HepG2 (cell line): Measurements from ENCODE around the gene TPSAB1. TPM values are rescaled to one million over a fixed set of nuclear protein-coding genes. Genes with fewer than 3 reads are reported as not detected.

ENCODE experiments used
- ATAC-seq: fragments of 200-7000 bp; cut with Tn5 transposase; 3 replicates; pipeline ENCODE4 v1.9.1; 2020; ENCODE audit warnings: mild to moderate bottlenecking, moderate library complexity
- BruUV-seq: library from RNA; stranded (reverse); fragments of 400-500 nt; replicated peaks from 2 replicates; lab custom pipeline; 2021; lab: Mats Ljungman, UMichigan
- CTCF ChIA-PET: fragments of 300-600 bp; formaldehyde crosslinking; extraction: SDS; loops from one replicate; lab custom pipeline; 2021; ENCODE audit warnings: low total read pairs, inconsistent platforms, low intra/inter-chr PET ratio; lab: Yijun Ruan, JAX
- POLR2A ChIA-PET: fragments of 350-600 bp; sonication (Branson Sonifier 250); formaldehyde crosslinking; loops from one replicate; lab custom pipeline; 2020; ENCODE audit warnings: antibody characterized with exemption, inconsistent platforms; lab: Yijun Ruan, JAX
- DNase-seq: peaks from one replicate; pipeline ENCODE4 v3.0.0-alpha.2; 2015; ENCODE audit warnings: low spot score
- FAIRE-seq: peaks from 3 replicates; lab custom pipeline; 2011; peaks lifted over from hg19 to GRCh38; lab: Jason Lieb, UNC
- H2AFZ ChIP-seq: one replicate; pipeline ENCODE4 v1.6.1; 2011; ENCODE audit warnings: low read length, inconsistent platforms
- H3K27ac ChIP-seq: fragments of 300-600 bp; 3 replicates; pipeline ENCODE4 v1.8.0; 2011; ENCODE audit warnings: mixed run types, mild to moderate bottlenecking, mixed read lengths, low read length, inconsistent platforms; ENCODE audit not compliant: insufficient read depth; ENCODE audit errors: extremely low read length
- H3K27me3 ChIP-seq, 2 experiments: fragments of 200-600 bp in 1 of 2; 2 replicates in 1 of 2; 3 replicates in 1 of 2; pipeline versions ENCODE4 v1.6.0 to v1.8.0; 2011; ENCODE audit warnings: low read length in 2 of 2, mild to moderate bottlenecking in 2 of 2, moderate library complexity in 2 of 2, inconsistent platforms in 1 of 2; ENCODE audit not compliant: insufficient read depth in 2 of 2, control insufficient read depth in 1 of 2
- H3K36me3 ChIP-seq, 2 experiments: fragments of 200-600 bp in 1 of 2; replicated peaks in 1 of 2; 2 replicates in 1 of 2; 3 replicates in 1 of 2; pipeline versions ENCODE4 v1.5.1 to v1.8.0; 2011; ENCODE audit warnings: low read length in 2 of 2, inconsistent platforms in 1 of 2; ENCODE audit not compliant: insufficient read depth in 2 of 2, control insufficient read depth in 1 of 2
- H3K4me1 ChIP-seq: 2 replicates; pipeline ENCODE4 v1.5.1; 2012; ENCODE audit warnings: low read length, inconsistent platforms; ENCODE audit not compliant: insufficient read depth
- H3K4me2 ChIP-seq: 2 replicates; pipeline ENCODE4 v1.6.0; 2011; ENCODE audit warnings: low read depth, low read length, inconsistent platforms
- H3K4me3 ChIP-seq, 3 experiments: fragments of 200-600 bp in 1 of 3; sonication (generic), shearing (Covaris generic) in 1 of 3; replicated peaks in 1 of 3; 2 replicates each; pipeline ENCODE4 v1.5.1; 2011 to 2016; ENCODE audit warnings: low read length in 3 of 3, inconsistent platforms in 2 of 3, low read depth in 2 of 3, mild to moderate bottlenecking in 2 of 3, control low read depth in 1 of 3, mixed read lengths in 1 of 3; ENCODE audit not compliant: insufficient read depth in 1 of 3
- H3K79me2 ChIP-seq: one replicate; pipeline ENCODE4 v1.6.1; 2011; ENCODE audit warnings: low read length, inconsistent platforms; ENCODE audit not compliant: insufficient read depth
- H3K9ac ChIP-seq: 2 replicates; pipeline ENCODE4 v1.6.0; 2011; ENCODE audit warnings: mild to moderate bottlenecking, low read depth, low read length, inconsistent platforms; ENCODE audit not compliant: insufficient read depth
- H3K9me3 ChIP-seq: 2 replicates; pipeline ENCODE4 v1.5.1; 2012; ENCODE audit warnings: mild to moderate bottlenecking, low read length
- H4K20me1 ChIP-seq: 2 replicates; pipeline ENCODE4 v1.6.0; 2011; ENCODE audit warnings: inconsistent platforms, mild to moderate bottlenecking, low read length, moderate library complexity; ENCODE audit not compliant: insufficient read depth
- EED ChIP-seq: sonication (generic); formaldehyde crosslinking; IDR thresholded peaks from 2 replicates; pipeline ENCODE4 v1.5.0; 2020; ENCODE audit warnings: mild to moderate bottlenecking, missing genetic modification reagents
- ESRRA ChIP-seq: sonication (generic); formaldehyde crosslinking; IDR thresholded peaks from 2 replicates; pipeline ENCODE4 v1.5.1; 2020; ENCODE audit warnings: mild to moderate bottlenecking, low read depth, missing genetic modification reagents
- MBNL3 ChIP-seq: fragments of 250-450 bp; sonication (Bioruptor Pico); conservative IDR thresholded peaks from 2 replicates; pipeline ENCODE4 v1.8.0; 2022; ENCODE audit warnings: mild to moderate bottlenecking, inconsistent platforms
- NR2C2 ChIP-seq: sonication (generic); formaldehyde crosslinking; IDR thresholded peaks from 2 replicates; pipeline ENCODE4 v1.4.0; 2020; ENCODE audit warnings: missing genetic modification reagents, mild to moderate bottlenecking, moderate library complexity, borderline replicate concordance
- RBAK ChIP-seq: sonication (generic); formaldehyde crosslinking; IDR thresholded peaks from 2 replicates; pipeline ENCODE4 v1.5.1; 2020; ENCODE audit warnings: mild to moderate bottlenecking, missing genetic modification reagents
- SUZ12 ChIP-seq: fragments of 150-350 bp; IDR thresholded peaks from 2 replicates; pipeline ENCODE4 v1.6.1; 2014; ENCODE audit warnings: low read depth, low read length
- TFAP4 ChIP-seq: sonication (generic); IDR thresholded peaks from 2 replicates; pipeline ENCODE4 v1.6.1; 2016; ENCODE audit warnings: low read depth, borderline replicate concordance
- TFDP1 ChIP-seq: IDR thresholded peaks from 2 replicates; pipeline ENCODE4 v1.6.1; 2016; ENCODE audit warnings: missing compliant biosample characterization, missing genetic modification reagents, borderline replicate concordance
- TP53 ChIP-seq: sonication (generic); formaldehyde crosslinking; conservative IDR thresholded peaks from 2 replicates; pipeline ENCODE4 v1.4.0; 2020; ENCODE audit warnings: missing genetic modification reagents
- ZBTB2 ChIP-seq: sonication (generic); formaldehyde crosslinking; IDR thresholded peaks from 2 replicates; pipeline ENCODE4 v1.8.0; 2022; ENCODE audit warnings: low read depth, missing genetic modification reagents
- ZKSCAN5 ChIP-seq: sonication (generic); formaldehyde crosslinking; IDR thresholded peaks from 2 replicates; pipeline ENCODE4 v1.5.1; 2020; ENCODE audit warnings: mild to moderate bottlenecking, missing genetic modification reagents
- ZNF12 ChIP-seq: sonication (generic); formaldehyde crosslinking; IDR thresholded peaks from 2 replicates; pipeline ENCODE4 v1.5.0; 2020; ENCODE audit warnings: missing genetic modification reagents
- ZNF207 ChIP-seq: fragments of 450-650 bp; IDR thresholded peaks from 2 replicates; pipeline ENCODE4 v1.6.1; 2016; ENCODE audit warnings: antibody characterized with exemption, borderline replicate concordance
- ZNF33B ChIP-seq: sonication (generic); formaldehyde crosslinking; IDR thresholded peaks from 2 replicates; pipeline ENCODE4 v1.5.1; 2020; ENCODE audit warnings: mild to moderate bottlenecking, missing genetic modification reagents
- ZNF343 ChIP-seq: sonication (generic); formaldehyde crosslinking; IDR thresholded peaks from 2 replicates; pipeline ENCODE4 v1.4.0; 2020; ENCODE audit warnings: mild to moderate bottlenecking, missing genetic modification reagents
- ZNF414 ChIP-seq: sonication (generic); formaldehyde crosslinking; IDR thresholded peaks from 2 replicates; pipeline ENCODE4 v1.5.0; 2020; ENCODE audit warnings: missing genetic modification reagents
- ZSCAN31 ChIP-seq: sonication (generic); formaldehyde crosslinking; IDR thresholded peaks from 2 replicates; pipeline ENCODE4 v1.5.0; 2020; ENCODE audit warnings: low read depth, mild to moderate bottlenecking, missing genetic modification reagents
- WGBS: methylation state at CpG from one replicate; pipeline ENCODE4 v1.1.6; 2017; ENCODE audit warnings: low lambda C conversion rate; 5-methylcytosine and 5-hydroxymethylcytosine counted together
- in situ Hi-C: cut with HindIII; loops from 2 replicates; pipeline ENCODE4 v1.10.0; 2017; ENCODE audit warnings: low pct_unique_long_range_greater_than_20kb; ENCODE audit not compliant: extremely low pct_ligation_motif_present
- intact Hi-C: fragments of 100-400 bp; cut with micrococcal nuclease; formaldehyde crosslinking; loops from one replicate; pipeline ENCODE4 v1.10.0; 2022; ENCODE audit not compliant: unreplicated experiment
- polyA plus RNA-seq, 8 experiments: library from polyadenylated mRNA; depleted of rRNA in 3 of 8; stranded (reverse) in 7 of 8; unstranded in 1 of 8; fragments of >200 nt; fragmentation: Illumina TruSeq in 4 of 8; extraction: Trizol in 4 of 8; gene quantifications; 2 replicates each; pipeline versions ENCODE4 v1.2.1 to v1.2.3, GENCODE V29; 2011 to 2016; ENCODE audit warnings: low read depth in 4 of 8, missing spikeins in 1 of 8, mixed read lengths in 1 of 8; ENCODE audit not compliant: insufficient read depth in 1 of 8
- total RNA-seq, 5 experiments: library from RNA; depleted of rRNA; stranded (reverse); fragments of >200 nt; fragmentation: Illumina TruSeq; extraction: Trizol; gene quantifications; 2 replicates each; pipeline ENCODE4 v1.2.3, GENCODE V29; 2016; ENCODE audit warnings: low read depth in 1 of 5

TPSAB1 gene
- total and polyA plus RNA-seq, 2 of the 13 experiments (the other 11 are each of a cell fraction or from before 2014, with no cell fraction given), result 0.12 TPM; not detected in 1

GRCh38 chr16:1280783-1281182 is 40.3 kb downstream of the TPSAB1 start:
- CTCF ChIA-PET, result no interaction called here
- no peak for FAIRE-seq

More at GRCh38 chr16:1280783-1281182, 40.3 kb downstream of the TPSAB1 start:
- ATAC-seq (no peak), DNase-seq (no peak)
- H3K4me2 ChIP-seq, result no peak overlapping the region
- no peak overlapping the region for H3K9ac ChIP-seq
- H3K27me3 ChIP-seq, result peaks cover 39 to 87% of the 10 kb centered on the region in 2 experiments
- no peaks in the 10 kb centered on the region for H4K20me1 ChIP-seq
- H3K36me3 ChIP-seq, result no peaks in the 10 kb centered on the region
- intact Hi-C loops, result no loop called here
- BruUV-seq, result no TSS peak
- H3K9me3 ChIP-seq, result no peaks in the 10 kb centered on the region
- in situ Hi-C loops, result no loop called here
- no peak overlapping the region for H2AFZ ChIP-seq
- no peak overlapping the region for H3K27ac ChIP-seq
- TF ChIP-seq ZBTB2 (CRISPR knock-in tag), result no peak
- TF ChIP-seq SUZ12, result no peak
- TF ChIP-seq RBAK (CRISPR knock-in tag), result no peak
- no peak for TF ChIP-seq ZNF343
- no peak for TF ChIP-seq ZNF12
- TF ChIP-seq EED (CRISPR knock-in tag), result no peak
- TF ChIP-seq ZSCAN31 (CRISPR knock-in tag), result no peak
- TF ChIP-seq TFDP1 (CRISPR knock-in tag), result no peak
- TF ChIP-seq ZNF33B (CRISPR knock-in tag), result no peak
- TF ChIP-seq ZNF207, result no peak
- TF ChIP-seq TP53 (CRISPR knock-in tag), result no peak
- TF ChIP-seq TFAP4, result no peak
- no peak for TF ChIP-seq NR2C2 (CRISPR knock-in tag)
- TF ChIP-seq ESRRA (CRISPR knock-in tag), result no peak
- TF ChIP-seq ZKSCAN5 (CRISPR knock-in tag), result no peak
- no peak for TF ChIP-seq ZNF414
- no peak for TF ChIP-seq MBNL3
- H3K4me1 ChIP-seq, result no peaks in the 10 kb centered on the region
- 58% methylated on average over 7 of the region's 8 CpGs for WGBS
- POLR2A ChIA-PET, result no interaction called here
- no peak overlapping the region for H3K4me3 ChIP-seq
- H3K79me2 ChIP-seq, result no peaks in the 10 kb centered on the region
